ENCODE results near the gene GREM2. TPM values are rescaled to one million over a fixed set of nuclear protein-coding genes. Genes with fewer than 3 reads are reported as not detected.

The GREM2 gene
- total and polyA plus RNA-seq, 2 of the 4 experiments (the other 2 are of a cell fraction): 3.0 to 14.2 TPM

GRCh38 chr1:240464099-240464498 is 147.9 kb downstream of the GREM2 start:
- no peak overlapping the region for H2BK5ac ChIP-seq (ENCODE audit: low read depth, low read length, poor library complexity, severe bottlenecking)
- H2AK9ac ChIP-seq (replicated peaks; ENCODE audit: low read depth, low read length, poor library complexity): no peak overlapping the region
- POLR2A ChIA-PET (ENCODE audit: unreplicated experiment): no interaction called here
- no peak overlapping the region for H3K4me3 ChIP-seq (ENCODE audit: insufficient read depth, low read depth, low read length)
- H4K91ac ChIP-seq (ENCODE audit: insufficient read depth, low read depth, low read length): no peak overlapping the region
- no CpG with 5 or more reads among the region's 2 CpGs for WGBS, 2 experiments (ENCODE audit: extremely low coverage in 2 of 2, insufficient read length in 1 of 2)
- H3K14ac ChIP-seq (replicated peaks; ENCODE audit: low read depth, low read length): no peak overlapping the region
- in situ Hi-C loops (cut with MboI; ENCODE audit: low sequenced_read_pairs) (loop anchor here (25.0 kb wide), 1 partner anchor 223 kb away; no protein-coding TSS in a partner anchor), dilution Hi-C loops (cut with HindIII; ENCODE audit: low sequenced_read_pairs, unreplicated experiment) (no loop called here), intact Hi-C loops (cut with micrococcal nuclease) (no loop called here)
- no peak overlapping the region for H2AK5ac ChIP-seq (ENCODE audit: low read depth, low read length)
- H3K27ac ChIP-seq (ENCODE audit: insufficient read depth, low read length): no peak overlapping the region
- H4K20me1 ChIP-seq (ENCODE audit: insufficient read depth, low read length): no peaks in the 10 kb centered on the region
- no peaks in the 10 kb centered on the region for H3K9me1 ChIP-seq (ENCODE audit: insufficient read depth, low read length)
- H3K4ac ChIP-seq (ENCODE audit: low read depth, low read length): no peak overlapping the region
- H3K23ac ChIP-seq (ENCODE audit: low read depth, low read length): no peak overlapping the region
- peak; percentile 46 for DNase-seq
- no peaks in the 10 kb centered on the region for H3K27me3 ChIP-seq (ENCODE audit: control insufficient read depth, insufficient read depth, low read length)
- H3K4me2 ChIP-seq (ENCODE audit: low read depth, low read length): no peak overlapping the region
- no peak overlapping the region for H2BK20ac ChIP-seq (ENCODE audit: low read depth, low read length)
- no peak for TF ChIP-seq RCOR1 (IDR thresholded peaks at IDR 0.05; ENCODE audit: insufficient replicate concordance, low read length)
- H2AFZ ChIP-seq (replicated peaks; ENCODE audit: low read length, poor library complexity): no peak overlapping the region
- peaks cover 13 to 47% of the 10 kb centered on the region in 2 experiments; a peak in 3 of 4 replicates for H3K79me1 ChIP-seq (ENCODE audit: low read depth in 1 of 2, low read length in 2 of 2)
- BruUV-seq (replicated peaks): no TSS peak
- peaks cover 22% of the 10 kb centered on the region for H3K4me1 ChIP-seq (ENCODE audit: control insufficient read depth, insufficient read depth, low read length)
- no peak overlapping the region for H2BK120ac ChIP-seq (ENCODE audit: low read depth, low read length)
- peak overlapping the region in 1 of 2 experiments; percentile 4; a peak in 1 of 4 replicates for H4K8ac ChIP-seq (ENCODE audit: low read depth in 2 of 2, low read length in 2 of 2)
- peak overlapping the region; percentile 13; the same call in 1 of the 2 replicates for H3K56ac ChIP-seq (ENCODE audit: extremely low read depth, insufficient read depth, low read length)
- CTCF ChIA-PET: interaction anchor here (0.9 kb wide), 1 partner anchor 19 kb away, joined by 3 read pairs; no protein-coding TSS in a partner anchor
- ATAC-seq (ENCODE audit: low read depth): no peak
- no peak overlapping the region for H3K18ac ChIP-seq (ENCODE audit: low read depth, low read length)
- H3K36me3 ChIP-seq (ENCODE audit: control insufficient read depth, insufficient read depth, low read length): no peaks in the 10 kb centered on the region
- no peak overlapping the region for H2BK15ac ChIP-seq (ENCODE audit: low read depth, low read length)
- H3K9ac ChIP-seq (ENCODE audit: low read depth, low read length): no peak overlapping the region
- no peaks in the 10 kb centered on the region for H3K9me3 ChIP-seq (ENCODE audit: control insufficient read depth, insufficient read depth, low read length)
- H4K5ac ChIP-seq (ENCODE audit: low read depth, low read length): no peak overlapping the region

Measured in IMR-90 (cell line).